Ishikawa (cell line): ENCODE data around the gene DEAF1.

ENCODE experiments used
- CEBPB ChIP-seq: IDR thresholded peaks from 2 replicates; pipeline ENCODE4 v1.6.1; 2012
- CREB1 ChIP-seq: IDR thresholded peaks from 2 replicates; pipeline ENCODE4 v1.6.1; 2012; ENCODE audit warnings: low read depth
- EGR1 ChIP-seq: IDR thresholded peaks from 2 replicates; pipeline ENCODE4 v1.6.1; 2012
- EP300 ChIP-seq: IDR thresholded peaks from 2 replicates; pipeline ENCODE4 v1.6.1; 2012; ENCODE audit warnings: borderline replicate concordance
- FOXM1 ChIP-seq: IDR thresholded peaks from 2 replicates; pipeline ENCODE4 v1.6.1; 2012; ENCODE audit warnings: low read depth, borderline replicate concordance
- NFIC ChIP-seq: IDR thresholded peaks from 2 replicates; pipeline ENCODE4 v1.6.1; 2012
- RAD21 ChIP-seq: IDR thresholded peaks from 2 replicates; pipeline ENCODE4 v1.6.1; 2012; ENCODE audit warnings: low read depth
- TAF1 ChIP-seq: IDR thresholded peaks from 2 replicates; pipeline ENCODE4 v1.6.1; 2012; ENCODE audit warnings: low read depth, mild to moderate bottlenecking
- TCF12 ChIP-seq: IDR thresholded peaks from 2 replicates; pipeline ENCODE4 v1.6.1; 2012; ENCODE audit warnings: low read depth
- TEAD4 ChIP-seq: IDR thresholded peaks from 2 replicates; pipeline ENCODE4 v1.6.1; 2012
- YY1 ChIP-seq: IDR thresholded peaks from 2 replicates; pipeline ENCODE4 v1.6.1; 2012; ENCODE audit warnings: low read depth
- ZBTB7A ChIP-seq: IDR thresholded peaks from 2 replicates; pipeline ENCODE4 v1.6.1; 2012; ENCODE audit warnings: low read depth
- TF ChIP-seq, protein P1 (sequence below): IDR thresholded peaks from 2 replicates; pipeline ENCODE4 v1.6.1; 2012; ENCODE audit warnings: low read depth, mild to moderate bottlenecking
- TF ChIP-seq, protein P2 (sequence below): IDR thresholded peaks from 2 replicates; pipeline ENCODE4 v1.6.1; 2012
- TF ChIP-seq, protein P3 (sequence below): IDR thresholded peaks from 2 replicates; pipeline ENCODE4 v1.6.1; 2012

Gene DEAF1

DNA sequence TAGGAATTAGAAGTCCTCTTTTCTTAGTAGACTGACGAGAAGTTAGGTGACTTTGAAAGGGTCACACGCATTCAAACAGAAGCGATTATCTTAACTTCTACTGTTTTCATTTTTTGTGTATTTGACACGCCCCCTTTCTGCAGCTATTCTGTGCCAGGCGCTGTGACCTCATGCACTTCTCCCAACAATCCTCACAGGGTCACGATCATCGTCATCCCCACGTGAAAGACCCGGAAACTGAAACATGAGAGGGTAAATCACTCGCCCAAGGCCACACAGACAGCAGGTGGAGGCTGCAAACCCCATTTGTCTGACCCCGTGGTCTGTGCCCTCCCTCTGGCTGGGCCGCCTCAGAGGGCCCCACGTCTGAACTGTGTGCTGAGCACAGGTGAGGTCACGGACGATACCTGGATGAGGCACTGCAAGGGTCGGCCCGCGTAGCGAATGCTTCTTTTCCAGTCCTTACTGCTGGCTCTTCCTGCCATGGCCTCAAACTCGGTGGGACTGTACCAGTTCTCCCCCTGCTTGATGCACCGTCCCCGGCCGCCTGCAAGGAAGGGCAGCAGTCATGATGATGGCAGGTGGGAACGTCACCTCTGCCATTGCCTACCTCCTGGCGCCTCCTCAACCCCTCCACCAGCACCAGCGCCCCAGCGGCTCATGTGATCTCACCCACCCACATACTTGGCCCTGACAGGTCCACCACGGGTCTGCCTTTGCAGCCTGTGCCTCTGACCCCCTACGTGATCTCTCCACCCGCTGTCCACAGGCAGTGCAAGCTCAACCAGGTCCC lies 8.4 kb downstream of the DEAF1 start:
- TF ChIP-seq EGR1 (no peak), EP300 (no peak), YY1 (no peak), CEBPB (no peak), RAD21 (no peak), NFIC (no peak), CREB1 (no peak), TEAD4 (no peak), TAF1 (no peak), TCF12 (no peak), ZBTB7A (no peak), FOXM1 (no peak)
- TF ChIP-seq, protein P1, sequence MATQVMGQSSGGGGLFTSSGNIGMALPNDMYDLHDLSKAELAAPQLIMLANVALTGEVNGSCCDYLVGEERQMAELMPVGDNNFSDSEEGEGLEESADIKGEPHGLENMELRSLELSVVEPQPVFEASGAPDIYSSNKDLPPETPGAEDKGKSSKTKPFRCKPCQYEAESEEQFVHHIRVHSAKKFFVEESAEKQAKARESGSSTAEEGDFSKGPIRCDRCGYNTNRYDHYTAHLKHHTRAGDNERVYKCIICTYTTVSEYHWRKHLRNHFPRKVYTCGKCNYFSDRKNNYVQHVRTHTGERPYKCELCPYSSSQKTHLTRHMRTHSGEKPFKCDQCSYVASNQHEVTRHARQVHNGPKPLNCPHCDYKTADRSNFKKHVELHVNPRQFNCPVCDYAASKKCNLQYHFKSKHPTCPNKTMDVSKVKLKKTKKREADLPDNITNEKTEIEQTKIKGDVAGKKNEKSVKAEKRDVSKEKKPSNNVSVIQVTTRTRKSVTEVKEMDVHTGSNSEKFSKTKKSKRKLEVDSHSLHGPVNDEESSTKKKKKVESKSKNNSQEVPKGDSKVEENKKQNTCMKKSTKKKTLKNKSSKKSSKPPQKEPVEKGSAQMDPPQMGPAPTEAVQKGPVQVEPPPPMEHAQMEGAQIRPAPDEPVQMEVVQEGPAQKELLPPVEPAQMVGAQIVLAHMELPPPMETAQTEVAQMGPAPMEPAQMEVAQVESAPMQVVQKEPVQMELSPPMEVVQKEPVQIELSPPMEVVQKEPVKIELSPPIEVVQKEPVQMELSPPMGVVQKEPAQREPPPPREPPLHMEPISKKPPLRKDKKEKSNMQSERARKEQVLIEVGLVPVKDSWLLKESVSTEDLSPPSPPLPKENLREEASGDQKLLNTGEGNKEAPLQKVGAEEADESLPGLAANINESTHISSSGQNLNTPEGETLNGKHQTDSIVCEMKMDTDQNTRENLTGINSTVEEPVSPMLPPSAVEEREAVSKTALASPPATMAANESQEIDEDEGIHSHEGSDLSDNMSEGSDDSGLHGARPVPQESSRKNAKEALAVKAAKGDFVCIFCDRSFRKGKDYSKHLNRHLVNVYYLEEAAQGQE: no peak
- TF ChIP-seq, protein P2, sequence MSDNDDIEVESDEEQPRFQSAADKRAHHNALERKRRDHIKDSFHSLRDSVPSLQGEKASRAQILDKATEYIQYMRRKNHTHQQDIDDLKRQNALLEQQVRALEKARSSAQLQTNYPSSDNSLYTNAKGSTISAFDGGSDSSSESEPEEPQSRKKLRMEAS: no peak
- TF ChIP-seq, protein P3, sequence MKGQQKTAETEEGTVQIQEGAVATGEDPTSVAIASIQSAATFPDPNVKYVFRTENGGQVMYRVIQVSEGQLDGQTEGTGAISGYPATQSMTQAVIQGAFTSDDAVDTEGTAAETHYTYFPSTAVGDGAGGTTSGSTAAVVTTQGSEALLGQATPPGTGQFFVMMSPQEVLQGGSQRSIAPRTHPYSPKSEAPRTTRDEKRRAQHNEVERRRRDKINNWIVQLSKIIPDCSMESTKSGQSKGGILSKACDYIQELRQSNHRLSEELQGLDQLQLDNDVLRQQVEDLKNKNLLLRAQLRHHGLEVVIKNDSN: no peak

DNA sequence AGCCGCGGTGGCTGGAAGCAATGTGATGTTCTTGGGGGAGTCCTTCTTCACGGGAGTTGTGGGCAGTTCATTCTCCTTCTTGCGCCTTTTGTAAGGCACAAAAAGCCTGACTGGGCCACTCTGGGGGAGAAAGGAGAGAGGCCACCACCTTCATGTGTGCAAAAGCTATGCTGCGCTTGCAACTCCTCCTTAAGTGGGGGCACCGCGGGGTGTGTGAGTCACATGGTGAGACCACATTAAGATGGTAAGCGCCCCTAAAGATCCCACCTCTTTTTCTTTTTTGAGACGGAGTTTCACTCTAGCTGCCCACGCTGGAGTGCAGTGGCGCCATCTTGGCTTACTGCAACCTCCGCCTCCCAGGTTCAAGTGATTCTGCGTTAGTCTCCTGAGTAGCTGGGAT lies 14.1 kb downstream of the DEAF1 start:
- no peak for TF ChIP-seq EP300
- TF ChIP-seq, protein P2: no peak
- no peak for TF ChIP-seq YY1
- no peak for TF ChIP-seq FOXM1
- no peak for TF ChIP-seq RAD21
- no peak for TF ChIP-seq CEBPB
- no peak for TF ChIP-seq TEAD4
- TF ChIP-seq, protein P3: no peak
- TF ChIP-seq ZBTB7A: no peak
- TF ChIP-seq EGR1: no peak
- TF ChIP-seq TAF1: no peak
- no peak for TF ChIP-seq TCF12
- TF ChIP-seq, protein P1: no peak
- no peak for TF ChIP-seq NFIC

DNA sequence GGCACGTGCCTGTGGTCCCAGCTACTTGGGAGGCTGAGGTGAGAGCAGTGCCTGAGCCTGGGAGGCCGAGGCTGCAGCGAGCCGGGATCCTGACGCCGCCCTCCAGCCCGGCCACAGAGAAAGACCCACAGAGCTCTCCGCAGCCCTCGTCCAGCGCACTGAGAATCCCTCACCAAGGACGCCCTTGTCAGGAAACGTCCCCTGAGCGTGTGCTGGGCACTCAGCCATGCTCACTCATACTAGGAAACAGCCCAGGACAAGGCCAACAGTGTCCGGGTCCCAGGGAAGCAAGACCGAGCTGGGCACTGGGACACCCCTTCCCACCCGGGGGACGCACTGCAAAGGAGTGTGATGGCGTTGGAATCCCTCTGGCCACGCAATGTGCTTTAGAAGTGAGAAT lies 14.5 kb downstream of the DEAF1 start:
- TF ChIP-seq ZBTB7A: no peak
- TF ChIP-seq, protein P1: no peak
- no peak for TF ChIP-seq FOXM1
- TF ChIP-seq CREB1: no peak
- no peak for TF ChIP-seq NFIC
- TF ChIP-seq, protein P2: no peak
